ENCODE results near the gene MED10. TPM values are rescaled to one million over a fixed set of nuclear protein-coding genes. Genes with fewer than 3 reads are reported as not detected.

Gene MED10
- total and polyA plus RNA-seq, 2 of the 4 experiments (the other 2 are of a cell fraction): 9.1 to 60.0 TPM

- ChIA-PET POLR2A (ENCODE audit: unreplicated experiment) (no interaction called here), CTCF (no interaction called here)
- Histone ChIP-seq H3K4me2 (ENCODE audit: low read depth, low read length) (no peak overlapping the region), H4K8ac (ENCODE audit: low read depth in 2 of 2, low read length in 2 of 2) (no peak overlapping the region), H4K20me1 (ENCODE audit: insufficient read depth, low read length) (no peaks in the 10 kb centered on the region), H3K9ac (ENCODE audit: low read depth, low read length) (no peak overlapping the region), H3K4me3 (ENCODE audit: insufficient read depth, low read depth, low read length) (no peak overlapping the region), H3K27me3 (ENCODE audit: control insufficient read depth, insufficient read depth, low read length) (no peaks in the 10 kb centered on the region), H3K27ac (ENCODE audit: insufficient read depth, low read length) (no peak overlapping the region), H4K5ac (ENCODE audit: low read depth, low read length) (no peak overlapping the region), H3K18ac (ENCODE audit: low read depth, low read length) (no peak overlapping the region), H3K23ac (ENCODE audit: low read depth, low read length) (no peak overlapping the region), H2BK15ac (ENCODE audit: low read depth, low read length) (no peak overlapping the region), H3K79me1 (ENCODE audit: low read depth in 1 of 2, low read length in 2 of 2) (no peaks in the 10 kb centered on the region), H2BK20ac (ENCODE audit: low read depth, low read length) (no peak overlapping the region), H3K36me3 (ENCODE audit: control insufficient read depth, insufficient read depth, low read length) (no peaks in the 10 kb centered on the region), H4K91ac (ENCODE audit: insufficient read depth, low read depth, low read length) (no peak overlapping the region), H2BK120ac (ENCODE audit: low read depth, low read length) (no peak overlapping the region), H2BK5ac (ENCODE audit: low read depth, low read length, poor library complexity, severe bottlenecking) (no peak overlapping the region), H2AK5ac (ENCODE audit: low read depth, low read length) (no peak overlapping the region), H3K56ac (ENCODE audit: extremely low read depth, insufficient read depth, low read length) (no peak overlapping the region), H3K9me1 (ENCODE audit: insufficient read depth, low read length) (no peaks in the 10 kb centered on the region), H3K14ac (replicated peaks; ENCODE audit: low read depth, low read length) (no peak overlapping the region), H3K4ac (ENCODE audit: low read depth, low read length) (no peak overlapping the region), H2AK9ac (replicated peaks; ENCODE audit: low read depth, low read length, poor library complexity) (no peak overlapping the region), H3K9me3 (ENCODE audit: control insufficient read depth, insufficient read depth, low read length) (no peaks in the 10 kb centered on the region), H3K4me1 (ENCODE audit: control insufficient read depth, insufficient read depth, low read length) (no peaks in the 10 kb centered on the region), H2AFZ (replicated peaks; ENCODE audit: low read length, poor library complexity) (no peak overlapping the region)
- TF ChIP-seq SMC3 (IDR thresholded peaks at IDR 0.05; ENCODE audit: low read depth, low read length) (no peak), NFE2L2 (IDR thresholded peaks at IDR 0.05; ENCODE audit: low read depth, low read length) (no peak), ELK1 (IDR thresholded peaks at IDR 0.05; ENCODE audit: borderline replicate concordance, low read depth, low read length) (no peak), BHLHE40 (IDR thresholded peaks at IDR 0.05; ENCODE audit: low read depth, low read length) (no peak), MAZ (IDR thresholded peaks at IDR 0.05; ENCODE audit: borderline replicate concordance, low read depth, low read length) (no peak), RFX5 (IDR thresholded peaks at IDR 0.05; ENCODE audit: low read depth, low read length) (no peak), MXI1 (IDR thresholded peaks at IDR 0.05; ENCODE audit: borderline replicate concordance, low read depth, low read length) (no peak), CTCF (conservative IDR thresholded peaks at IDR 0.05; ENCODE audit: low read depth, low read length) (no peak), POLR2A (IDR thresholded peaks at IDR 0.05; ENCODE audit: low read depth, low read length) (no peak), RCOR1 (IDR thresholded peaks at IDR 0.05; ENCODE audit: insufficient replicate concordance, low read length) (no peak), MAFK (IDR thresholded peaks at IDR 0.05; ENCODE audit: low read depth, low read length) (no peak), FOS (IDR thresholded peaks at IDR 0.05; ENCODE audit: low read depth, low read length) (no peak), USF2 (IDR thresholded peaks at IDR 0.05; ENCODE audit: low read depth, low read length) (no peak), CEBPB (IDR thresholded peaks at IDR 0.05; ENCODE audit: low read depth, low read length) (no peak), RAD21 (IDR thresholded peaks at IDR 0.05; ENCODE audit: low read length) (no peak), CHD1 (IDR thresholded peaks at IDR 0.05; ENCODE audit: low read depth, low read length) (no peak)
- dilution Hi-C loops (cut with HindIII; ENCODE audit: low sequenced_read_pairs, unreplicated experiment) (no loop called here), in situ Hi-C loops (cut with MboI; ENCODE audit: low sequenced_read_pairs) (no loop called here), intact Hi-C loops (cut with micrococcal nuclease) (no loop called here)
- ATAC-seq (ENCODE audit: low read depth): no peak
- DNase-seq: no peak
- WGBS, 2 experiments (ENCODE audit: extremely low coverage in 2 of 2, insufficient read length in 1 of 2): no CpG with 5 or more reads among the region's 3 CpGs
- BruUV-seq (replicated peaks): no TSS peak
Measured at GRCh38 chr5:6338135-6338534, 40.2 kb downstream of the MED10 start.

Data from IMR-90 (cell line).